GM12873 (cell line): ENCODE data around the gene FLNB.

ENCODE experiments used
- CTCF ChIP-seq: IDR thresholded peaks from 2 replicates; pipeline ENCODE4 v1.5.1; 2012; ENCODE audit warnings: low read depth, mild to moderate bottlenecking, moderate library complexity, low read length, control low read depth; ENCODE audit not compliant: insufficient read depth; ENCODE audit errors: missing control alignments

Gene FLNB

DNA sequence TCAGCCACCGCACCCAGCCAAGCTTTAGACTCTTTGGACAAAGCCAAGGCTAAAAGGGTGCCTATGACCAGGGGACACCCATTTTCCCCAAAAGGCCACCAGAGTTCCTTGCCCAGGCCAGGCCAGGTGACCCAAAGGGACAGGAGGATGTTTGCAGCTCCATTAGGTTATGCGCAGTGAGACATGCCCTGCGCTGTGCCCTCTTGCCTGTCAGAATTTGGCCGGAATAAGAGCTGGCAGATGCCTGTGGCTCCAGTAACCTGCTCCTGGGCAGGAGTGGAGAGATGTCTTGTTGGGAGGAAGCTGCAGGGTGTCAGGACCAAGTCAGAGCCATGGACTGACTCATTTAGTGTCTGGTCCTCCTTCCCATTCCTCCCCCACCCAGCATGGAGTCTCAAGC is 182.1 kb downstream of the FLNB start:
- TF ChIP-seq CTCF, result no peak

DNA sequence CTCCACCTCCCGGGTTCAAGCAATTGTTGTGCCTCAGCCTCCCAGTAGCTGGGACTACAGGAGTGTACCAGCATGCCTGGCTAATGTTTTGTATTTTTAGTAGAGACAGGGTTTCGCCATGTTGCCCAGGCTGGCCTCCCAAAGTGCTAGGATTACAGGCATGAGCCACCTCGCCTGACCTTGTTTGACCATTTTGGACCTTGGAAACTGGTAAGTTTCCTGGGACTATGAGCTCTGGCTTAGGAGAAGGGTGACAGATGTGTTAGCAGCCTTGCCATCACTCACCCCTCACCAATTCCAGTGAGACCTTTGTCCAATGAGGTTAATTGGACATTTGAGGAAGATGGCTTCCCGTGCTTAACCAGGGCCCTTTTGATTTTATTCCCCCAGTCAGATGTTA is 182.7 kb downstream of the FLNB start:
- TF ChIP-seq CTCF, result no peak

- no peak for TF ChIP-seq CTCF
These were observed 183.3 kb downstream of the FLNB start for GRCh38 chr3:58191361-58191991.

- no peak for TF ChIP-seq CTCF
These were observed 183.8 kb downstream of the FLNB start for GRCh38 chr3:58192069-58192468.

- no peak for TF ChIP-seq CTCF
These were observed 185.6 kb downstream of the FLNB start for GRCh38 chr3:58193682-58194407.

GRCh38 chr3:58197588-58197987 is 189.4 kb downstream of the FLNB start:
- no peak for TF ChIP-seq CTCF

DNA sequence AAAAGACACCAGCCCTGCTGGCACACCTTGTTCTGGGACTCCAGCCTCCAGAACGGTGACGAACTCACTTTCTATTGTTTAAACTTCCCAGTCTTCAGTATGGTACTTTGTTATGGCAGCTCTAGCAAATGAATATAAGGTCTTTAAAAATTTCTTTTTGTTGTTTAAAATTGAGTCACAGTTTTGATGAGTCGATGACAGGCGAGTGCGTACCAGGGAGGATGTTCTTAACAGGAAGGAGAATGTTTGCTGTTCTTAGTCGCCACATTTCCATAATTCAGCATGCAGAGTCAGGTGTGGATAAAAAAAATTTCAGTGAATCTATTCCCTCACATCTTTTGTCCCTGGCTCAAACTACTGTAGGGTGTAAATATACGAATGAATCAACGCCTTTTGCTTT is 190.1 kb downstream of the FLNB start:
- TF ChIP-seq CTCF, result no peak
